Activated CD8-positive, alpha-beta memory T cell treated with anti-CD3 and anti-CD28 coated beads, Interleukin-2, amount 50 U/mL, for 1 hour (primary cell): ENCODE measurements around the gene PLEKHH2.
"Not testable (repeated sequence)": the region's sequence is repeated elsewhere in the genome, so short reads cannot be mapped to it uniquely, and the experiment has no call there.

ENCODE experiments used
- DNase-seq: peaks from one replicate; pipeline ENCODE4 v3.0.0-alpha.2; 2020; ENCODE audit errors: extremely low read depth

PLEKHH2 gene

DNA sequence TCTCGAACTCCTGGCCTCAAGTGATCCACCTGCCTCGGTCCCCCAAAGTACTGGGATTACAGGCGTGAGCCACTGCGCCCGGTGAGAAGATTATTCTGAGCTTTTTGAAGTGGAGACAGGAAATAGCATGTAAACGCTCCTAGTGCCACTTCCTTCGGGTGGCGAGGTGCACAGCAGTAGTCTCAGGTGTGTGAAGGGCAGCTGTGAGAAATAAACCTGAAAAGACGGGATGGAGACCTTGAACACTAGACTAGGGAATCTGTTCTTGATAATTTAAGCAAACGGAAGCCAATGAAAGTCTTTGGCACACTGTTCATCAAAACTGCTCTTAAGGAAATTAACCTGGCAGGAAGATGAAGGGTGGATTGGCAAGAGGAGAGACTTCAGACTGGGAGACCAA, 439 bp upstream of the PLEKHH2 start:
- DNase-seq = no peak

DNA sequence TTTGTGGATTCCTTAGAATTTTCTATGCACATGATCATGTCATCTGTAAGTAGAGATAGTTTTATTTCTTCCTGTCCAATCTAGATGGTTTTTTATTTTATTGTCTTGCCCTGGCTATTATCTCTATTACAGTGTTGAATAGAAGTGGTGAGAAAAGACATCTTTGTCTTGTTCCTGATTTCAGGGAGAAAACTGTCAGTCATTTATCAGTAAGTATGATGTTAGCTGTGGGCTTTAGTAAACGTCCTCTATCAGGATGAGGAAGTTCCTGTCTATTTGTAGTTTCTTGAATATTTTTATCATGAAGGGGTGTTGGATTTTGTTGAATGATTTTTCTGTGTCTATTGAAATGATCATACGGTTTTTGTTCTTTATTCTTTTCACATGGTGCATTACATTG, 5.3 kb downstream of the PLEKHH2 start:
- no peak for DNase-seq

DNA sequence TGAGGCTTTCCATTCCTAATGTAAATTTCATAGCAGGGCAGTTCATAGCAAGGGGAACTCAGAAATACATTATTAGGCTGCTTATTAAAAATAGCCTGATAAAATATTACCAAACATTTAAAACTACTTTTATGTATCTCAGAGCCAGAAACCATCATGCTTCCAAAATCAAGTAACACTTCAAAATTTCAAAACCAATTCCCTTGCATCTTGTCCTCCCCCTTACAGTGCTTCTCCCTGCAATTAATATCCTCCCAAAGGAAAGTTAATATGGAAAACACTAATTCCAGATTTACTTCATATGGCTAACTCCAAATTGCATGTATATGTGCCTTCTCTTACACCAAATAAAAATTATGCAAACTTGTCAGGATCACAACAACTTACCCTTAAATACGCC, 6.6 kb downstream of the PLEKHH2 start:
- no peak for DNase-seq

DNA sequence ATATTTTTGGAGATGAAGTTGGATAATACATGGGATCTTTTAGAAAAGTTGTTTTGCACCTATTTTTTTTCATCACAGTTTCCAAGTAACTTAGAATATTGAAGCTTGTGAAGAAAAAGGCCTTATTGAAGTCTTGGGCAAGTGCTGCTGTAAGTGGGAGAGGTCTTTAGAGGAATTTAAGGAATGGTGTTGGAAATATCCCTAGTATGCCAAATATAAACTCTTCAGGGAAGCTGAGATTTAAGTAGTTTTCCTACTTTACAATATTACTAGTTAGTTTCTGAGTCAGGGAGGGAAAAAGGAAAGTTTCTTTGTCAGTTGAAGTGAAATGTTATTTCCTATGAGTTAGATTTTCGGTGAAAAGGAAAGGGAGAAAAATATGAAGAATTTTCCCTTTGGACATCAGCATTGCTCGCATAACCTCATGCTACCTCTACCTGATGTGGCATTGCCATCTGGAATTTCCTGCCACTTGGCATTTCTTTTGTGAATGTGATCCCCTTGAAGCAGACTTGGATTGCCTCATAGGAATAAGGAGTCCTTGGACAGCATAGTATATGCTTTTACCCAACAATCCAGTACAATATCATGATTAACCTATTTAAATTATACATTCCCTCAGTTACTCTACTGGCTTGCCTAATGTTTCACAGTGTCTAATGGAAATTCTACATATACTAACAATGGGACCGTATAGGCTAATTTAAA, 12.1 kb downstream of the PLEKHH2 start:
- DNase-seq = no peak

DNA sequence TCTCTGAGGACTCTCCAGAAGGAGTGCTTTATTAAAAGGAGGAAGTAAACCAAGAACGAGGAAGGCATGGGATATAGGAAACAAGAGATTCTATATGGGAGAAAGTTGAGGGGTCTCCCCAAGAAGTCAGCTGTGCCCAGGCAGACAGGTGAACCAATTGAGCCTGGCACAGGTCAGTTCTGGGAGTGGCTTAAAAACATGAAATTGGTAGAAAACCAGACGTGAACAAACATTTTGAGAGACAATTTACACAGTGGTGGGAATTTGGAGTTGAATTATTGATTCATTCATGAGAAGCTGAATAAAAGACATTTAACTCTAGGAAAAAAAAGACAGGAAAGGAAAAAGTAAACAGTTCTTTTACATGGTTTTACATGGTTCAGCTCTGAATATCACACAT, 16.4 kb downstream of the PLEKHH2 start:
- no peak for DNase-seq

DNA sequence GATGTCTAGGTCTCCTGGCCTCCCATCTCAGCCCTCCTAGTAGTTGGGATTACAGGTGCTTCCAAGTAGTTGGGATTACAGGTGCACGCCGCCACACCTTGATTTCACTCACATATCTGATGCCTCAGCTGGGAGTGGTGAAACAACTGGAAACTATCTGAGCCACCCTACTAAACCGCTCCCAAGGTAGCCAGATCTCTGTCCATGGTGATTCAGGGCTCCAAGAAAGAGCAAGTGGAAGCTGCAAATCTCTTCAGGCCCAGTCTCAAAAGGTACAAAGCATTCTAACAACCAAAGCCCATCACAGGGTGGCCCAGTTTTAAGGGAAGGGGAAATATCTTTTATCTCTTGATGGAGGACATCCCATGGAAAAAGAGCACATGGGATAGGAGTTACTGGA, 20.2 kb downstream of the PLEKHH2 start:
- no peak for DNase-seq

DNA sequence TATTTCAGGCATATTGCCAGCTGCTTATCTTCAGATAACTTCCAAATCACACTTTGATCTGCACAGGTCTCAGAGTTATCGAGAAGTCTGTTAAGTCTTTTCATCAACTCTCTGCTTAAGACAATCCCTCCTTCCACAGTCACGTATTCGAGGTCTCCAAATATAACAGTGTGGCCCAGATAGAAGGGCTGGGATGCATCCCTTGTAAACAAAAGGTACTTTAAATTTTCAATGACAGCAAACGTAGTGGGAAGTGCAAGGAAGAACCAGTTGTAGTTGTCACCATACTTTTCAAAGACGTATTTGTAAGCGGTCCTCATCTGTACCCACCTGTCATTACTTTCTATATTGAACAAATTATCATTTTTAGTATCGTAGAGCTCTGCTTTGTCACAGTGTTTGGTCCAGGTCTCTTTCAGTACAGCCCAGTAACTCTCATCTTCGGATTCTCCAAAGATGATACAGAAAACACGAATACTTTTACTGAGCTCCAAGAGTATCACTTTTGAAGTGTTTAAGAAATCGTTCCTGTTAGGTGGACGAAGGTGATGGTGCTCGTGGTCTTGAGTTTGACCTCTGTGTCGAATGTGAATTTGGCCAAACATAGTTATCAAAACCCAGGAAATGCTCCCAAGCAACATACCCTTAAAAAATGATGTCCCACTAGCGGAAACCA, 38.7 kb downstream of the PLEKHH2 start:
- DNase-seq = no peak

DNA sequence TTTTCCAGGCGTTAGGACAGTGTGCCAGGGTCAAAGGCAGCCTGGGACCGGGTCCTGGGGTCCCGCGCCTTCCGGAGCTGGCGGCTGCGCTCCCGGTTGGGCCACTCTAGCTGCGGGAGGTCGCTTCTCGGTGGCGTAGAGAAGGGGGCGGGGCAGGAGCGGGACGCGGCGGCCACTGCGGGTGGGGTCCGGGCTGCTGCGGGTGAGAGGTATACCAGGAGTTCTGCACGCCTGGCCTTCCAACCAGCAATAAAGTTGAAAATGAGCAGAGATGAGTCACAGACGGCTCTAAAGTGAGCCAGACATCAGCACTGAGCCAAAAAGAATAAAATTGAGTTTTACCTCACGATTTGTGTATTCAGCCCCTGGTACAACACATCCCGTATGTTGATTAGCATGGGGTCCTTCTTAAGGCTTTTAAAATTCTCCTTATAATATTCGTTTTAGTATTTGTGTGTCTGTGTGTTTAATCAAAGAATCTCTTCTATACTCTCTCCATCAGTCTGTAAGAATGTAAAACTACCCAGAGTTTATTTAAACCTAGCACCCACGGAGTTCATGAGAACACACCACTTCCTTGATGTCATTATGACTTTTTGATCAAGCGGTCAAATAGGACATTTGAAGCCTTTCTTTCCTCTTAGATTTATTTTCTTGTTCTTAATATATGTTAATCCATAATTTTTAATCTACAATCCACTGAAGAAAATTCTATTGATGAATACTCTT, 39.4 kb downstream of the PLEKHH2 start, which contains the start of gene C1GALT1C1L:
Gene C1GALT1C1L, minus strand, starts transcription at position 108 of the 729 bp plus-strand sequence. Its CDS starts 107 bp downstream, at position 1.
- peak; percentile 1 for DNase-seq

DNA sequence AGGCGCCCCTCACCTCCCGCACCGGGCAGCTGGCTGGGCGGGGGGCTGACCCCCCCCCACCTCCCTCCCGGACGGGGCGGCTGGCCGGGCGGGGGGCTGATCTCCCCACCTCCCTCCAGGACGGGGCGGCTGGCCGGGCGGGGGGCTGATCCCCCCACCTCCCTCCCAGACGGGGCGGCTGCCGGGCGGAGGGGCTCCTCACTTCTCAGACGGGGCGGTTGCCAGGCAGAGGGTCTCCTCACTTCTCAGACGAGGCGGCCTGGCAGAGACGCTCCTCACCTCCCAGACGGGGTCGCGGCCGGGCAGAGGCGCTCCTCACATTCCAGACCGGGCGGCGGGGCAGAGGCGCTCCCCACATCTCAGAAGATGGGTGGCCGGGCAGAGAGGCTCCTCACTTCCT, 40.7 kb downstream of the PLEKHH2 start:
- not testable (repeated sequence) for DNase-seq

DNA sequence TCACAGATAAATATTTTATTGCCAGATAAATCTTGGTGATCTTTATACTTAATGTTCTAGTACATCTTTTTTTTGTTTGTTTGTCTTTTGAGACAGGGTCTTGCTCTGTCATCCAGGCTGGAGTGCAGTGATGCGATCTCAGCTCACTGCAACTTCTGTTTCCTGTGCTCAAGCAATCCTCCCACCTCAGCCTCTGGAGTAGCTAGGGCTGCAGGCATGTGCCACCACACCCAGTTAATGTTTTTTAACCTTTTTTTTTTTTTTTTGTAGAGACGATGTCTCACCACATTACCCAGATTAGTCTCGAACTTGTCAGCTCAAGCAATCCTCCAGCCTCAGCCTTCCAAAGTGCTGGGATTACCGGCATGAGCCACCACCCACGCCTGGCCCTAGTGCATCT, 48.3 kb downstream of the PLEKHH2 start:
- DNase-seq = no peak

DNA sequence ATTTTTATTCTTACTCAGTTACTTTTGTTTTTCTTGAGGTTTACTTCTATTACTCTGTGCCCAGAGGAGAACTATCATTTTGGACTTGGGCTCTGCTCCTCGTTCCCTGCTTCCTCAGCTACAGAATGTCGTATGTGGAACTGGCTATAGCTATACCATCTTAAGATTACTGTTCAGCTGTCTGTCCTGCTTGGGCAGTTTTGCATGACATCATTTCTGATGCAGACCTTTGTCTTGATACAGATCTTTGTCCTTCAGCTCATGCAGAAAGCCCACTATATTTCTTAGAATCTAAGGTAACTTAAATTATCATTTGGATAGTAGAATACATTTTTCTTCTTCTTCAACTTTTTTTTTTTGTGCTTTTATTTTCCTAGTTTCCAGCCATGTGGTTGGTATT, 52.9 kb downstream of the PLEKHH2 start:
- no peak for DNase-seq

DNA sequence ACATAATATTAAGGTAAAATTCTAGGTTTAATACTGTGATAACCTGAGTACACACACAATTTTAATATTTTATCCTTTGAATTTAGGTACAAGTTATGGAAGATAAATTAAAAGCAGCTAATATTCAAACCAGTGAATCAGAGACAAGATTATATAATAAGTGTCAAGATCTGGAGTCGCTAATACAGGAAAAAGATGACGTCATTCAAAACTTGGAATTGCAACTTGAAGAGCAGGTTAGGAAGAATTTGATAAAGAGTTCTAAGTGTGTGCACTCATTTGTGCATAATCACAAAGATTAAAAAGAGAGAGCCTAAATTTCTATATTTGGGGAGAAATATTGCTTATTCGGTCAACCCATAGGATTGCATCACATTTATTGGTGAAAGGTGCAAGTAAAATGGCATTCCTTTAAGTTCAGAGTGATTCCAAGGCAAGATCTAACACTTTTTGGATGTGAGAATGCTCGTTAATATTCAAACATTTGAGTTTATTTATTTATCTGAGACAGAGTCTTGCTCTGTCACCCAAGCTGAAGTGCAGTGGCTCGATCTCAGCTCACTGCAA, 55.5 kb downstream of the PLEKHH2 start:
- no peak for DNase-seq

DNA sequence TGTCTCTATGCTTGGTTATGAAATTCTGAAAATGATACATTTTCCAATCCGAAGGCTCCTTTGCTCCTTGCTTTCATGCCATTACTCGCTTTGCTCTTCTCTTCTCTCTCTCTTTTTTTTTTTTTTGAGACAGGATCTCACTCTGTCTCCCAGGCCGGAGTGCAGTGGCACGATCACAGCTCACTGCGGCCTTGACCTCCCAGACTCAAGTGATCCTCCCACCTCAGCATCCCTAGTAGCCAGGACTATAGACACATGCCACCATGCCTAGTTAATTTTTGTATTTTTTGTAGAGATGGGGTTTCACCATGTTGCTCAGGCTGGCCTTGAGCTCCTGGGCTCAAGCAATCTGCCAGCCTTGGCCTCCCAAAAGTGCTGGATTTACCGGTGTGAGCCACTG, 61.1 kb downstream of the PLEKHH2 start:
- not testable (repeated sequence) for DNase-seq

DNA sequence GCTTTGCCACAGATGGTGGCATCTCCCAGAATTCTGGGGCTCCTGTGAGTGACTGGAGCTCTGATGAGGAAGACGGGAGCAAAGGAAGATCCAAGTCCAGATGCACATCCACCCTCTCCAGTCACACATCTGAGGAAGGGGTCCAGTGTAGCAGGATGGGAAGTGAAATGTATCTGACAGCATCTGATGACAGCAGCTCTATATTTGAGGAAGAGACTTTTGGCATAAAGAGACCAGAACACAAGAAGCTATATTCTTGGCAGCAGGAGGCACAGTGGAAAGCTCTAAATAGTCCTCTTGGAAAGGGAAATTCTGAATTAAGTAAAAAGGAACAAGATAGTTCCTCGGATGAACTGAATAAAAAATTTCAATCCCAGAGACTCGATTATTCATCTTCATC, 62.7 kb downstream of the PLEKHH2 start:
- no peak for DNase-seq

DNA sequence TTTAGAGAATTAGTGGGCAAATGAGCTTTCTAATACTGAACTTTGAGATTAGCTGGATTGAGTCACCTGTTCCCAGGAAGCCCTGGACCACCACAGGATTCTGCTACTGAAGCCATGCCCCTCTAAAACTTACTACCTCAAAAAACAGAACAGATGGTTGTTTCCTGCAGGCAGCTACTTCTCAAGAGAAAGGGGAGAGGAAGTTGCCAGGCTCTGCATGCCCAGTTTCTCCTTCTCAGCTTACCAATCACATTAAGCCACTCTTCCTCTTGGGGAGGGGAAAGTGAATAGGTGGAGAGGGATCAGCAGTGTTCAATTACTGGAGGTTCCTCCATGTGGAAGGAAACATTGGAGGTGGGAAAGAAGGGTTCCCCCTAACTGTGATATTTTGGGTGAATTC, 64.1 kb downstream of the PLEKHH2 start:
- no peak for DNase-seq

DNA sequence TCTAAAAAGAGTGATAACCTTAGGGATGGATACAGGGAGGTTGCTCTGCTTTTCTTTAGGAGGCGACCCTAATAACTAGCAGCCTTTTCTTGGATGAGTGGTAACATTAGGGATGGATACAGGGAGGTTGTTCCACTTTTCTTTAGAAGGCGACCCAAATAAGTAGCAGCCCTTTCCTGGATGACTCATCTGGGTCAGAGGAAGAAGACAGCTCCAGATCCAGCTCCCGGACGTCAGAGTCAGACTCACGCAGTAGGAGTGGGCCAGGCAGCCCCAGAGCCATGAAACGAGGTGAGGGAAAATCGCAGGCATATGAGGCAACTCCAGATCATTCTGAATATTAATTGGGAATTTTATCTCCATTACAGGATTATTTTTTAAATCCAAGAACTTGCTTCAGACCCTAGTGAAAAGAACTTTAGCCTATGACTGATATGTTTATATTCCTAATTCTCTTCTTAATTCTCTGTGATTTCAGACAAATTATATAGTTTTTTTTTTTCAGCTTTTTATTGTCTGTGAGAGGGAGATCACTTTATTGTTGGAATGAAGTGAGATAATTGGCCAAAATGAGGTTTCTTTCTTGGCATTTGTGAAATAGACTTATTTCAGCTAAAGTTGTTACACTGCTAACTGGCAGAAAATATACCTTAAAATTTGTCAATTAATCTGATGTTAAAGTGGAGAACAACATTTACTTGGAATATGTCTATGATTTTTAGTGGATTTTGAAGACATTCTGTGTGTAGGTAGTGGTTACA, 70.4 kb downstream of the PLEKHH2 start:
- DNase-seq = no peak

DNA sequence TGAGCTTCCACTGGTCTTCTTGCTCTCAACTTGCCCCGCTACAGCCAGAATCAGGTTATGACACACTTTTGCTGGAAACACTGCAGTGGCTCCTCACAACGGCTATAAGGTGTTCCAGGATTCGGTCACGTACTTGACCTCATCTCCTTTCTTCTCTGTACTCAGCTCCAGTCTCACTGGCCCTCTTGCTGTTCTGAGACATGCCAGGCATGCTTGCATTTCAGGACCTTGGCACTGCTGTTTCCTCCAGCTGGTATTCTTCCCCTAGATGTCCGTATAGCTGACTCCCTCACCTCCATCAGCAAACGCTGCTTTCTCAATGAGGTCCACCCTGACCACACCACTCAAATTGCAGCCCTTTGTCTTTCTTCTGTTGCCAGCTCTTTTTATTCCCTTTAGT, 71.1 kb downstream of the PLEKHH2 start:
- DNase-seq = no peak

DNA sequence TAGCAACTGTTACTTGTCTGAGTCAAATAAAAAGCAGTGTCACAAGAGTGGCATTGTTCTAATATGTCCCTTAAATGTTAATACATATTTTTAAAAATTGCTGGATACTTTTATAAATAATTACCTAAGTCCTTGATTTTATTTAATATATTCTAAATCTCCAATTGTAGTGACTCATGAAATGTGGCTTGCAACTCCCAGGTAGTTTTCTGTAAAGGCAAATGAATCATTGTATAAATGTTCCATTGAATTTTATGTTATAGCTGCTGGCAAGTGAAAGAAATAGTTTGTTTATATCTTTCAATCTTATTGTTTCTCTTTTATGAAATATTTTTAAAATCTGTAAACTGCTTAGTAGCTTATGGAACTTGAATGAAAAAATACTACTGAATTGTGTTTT, 71.8 kb downstream of the PLEKHH2 start:
- no peak for DNase-seq

DNA sequence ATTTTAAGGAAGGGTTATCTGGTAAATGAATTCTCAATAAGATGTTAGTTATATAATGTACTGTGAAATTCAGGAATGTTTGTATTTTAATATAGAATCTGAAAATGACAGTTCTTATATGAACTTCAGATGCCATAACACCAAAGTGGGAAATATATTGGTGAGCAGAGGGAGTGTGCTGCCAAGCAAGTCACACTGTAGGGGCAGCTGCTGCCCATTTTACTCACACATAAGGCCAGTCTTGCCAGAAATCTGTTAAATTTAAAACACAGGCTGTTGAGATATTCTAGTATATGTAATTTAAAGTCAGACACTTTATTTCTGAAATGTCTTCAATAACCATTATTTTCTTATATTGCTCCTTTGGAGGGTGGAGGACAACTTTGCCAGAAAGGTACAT, 73.8 kb downstream of the PLEKHH2 start:
- DNase-seq = no peak

DNA sequence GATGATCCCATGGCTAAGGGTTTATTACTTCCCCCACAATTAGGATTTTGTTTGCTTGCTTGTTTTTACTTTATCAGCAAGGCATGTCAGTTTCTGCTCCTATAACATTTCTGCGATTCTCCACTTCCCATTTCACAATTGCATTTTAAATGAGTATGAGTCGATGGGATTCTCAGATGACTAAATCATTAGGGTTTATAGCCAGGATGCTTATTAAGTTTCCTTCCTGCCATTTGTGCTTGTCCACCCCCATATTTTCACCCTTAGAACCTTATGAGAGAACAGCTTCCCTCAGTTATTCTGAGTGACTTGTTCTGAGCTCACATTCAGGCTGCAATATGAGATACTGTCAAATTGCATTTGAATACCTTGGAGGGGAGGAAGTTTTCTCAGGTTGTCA, 77.1 kb downstream of the PLEKHH2 start:
- DNase-seq = no peak

DNA sequence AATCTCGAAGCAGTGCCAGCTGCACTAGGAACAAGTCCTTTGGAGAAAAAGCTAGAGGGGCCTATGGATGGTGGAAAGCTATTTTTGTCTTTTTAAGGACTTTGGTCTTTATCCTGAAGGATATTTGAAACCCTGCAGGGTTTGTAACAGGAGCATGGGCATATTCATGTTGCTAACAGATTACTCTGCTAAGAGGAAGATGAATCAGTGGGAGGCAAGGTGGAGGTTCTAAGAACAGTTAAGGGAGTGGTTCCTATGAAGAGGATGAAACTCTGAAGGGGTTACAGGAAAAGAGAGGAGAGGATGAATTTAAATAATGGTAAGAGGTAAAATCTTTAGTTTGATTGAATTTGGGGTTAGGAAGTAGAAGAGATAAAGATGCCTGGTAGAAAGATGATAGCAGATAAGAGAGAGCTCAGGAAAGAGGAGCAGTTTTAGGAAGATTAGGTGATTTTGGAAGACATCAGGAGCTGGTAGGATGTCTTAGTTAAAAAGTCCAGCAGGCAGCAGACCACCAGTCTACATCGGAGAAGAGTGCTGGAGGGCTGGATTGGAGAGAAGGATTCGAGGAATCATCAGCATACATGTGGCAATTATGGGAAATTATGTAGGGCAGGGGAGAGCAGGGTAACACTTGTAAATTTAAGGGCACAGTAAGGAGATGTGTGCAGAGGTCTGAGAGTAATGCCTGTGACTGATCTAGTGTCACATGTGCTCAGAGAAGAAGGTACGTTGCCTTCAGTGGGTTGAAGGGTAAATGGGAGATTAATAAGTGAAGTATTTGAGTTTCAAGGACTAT, 78.4 kb downstream of the PLEKHH2 start:
- no peak for DNase-seq
